H1 (cell line): ENCODE results near the gene IRF4. TPM values are rescaled to one million over a fixed set of nuclear protein-coding genes. Genes with fewer than 3 reads are reported as not detected.

Experiments
- CEBPB ChIP-seq: IDR thresholded peaks from 2 replicates; pipeline ENCODE4 v1.6.1; 2012; ENCODE audit warnings: low read depth, low read length
- HDAC6 ChIP-seq: IDR thresholded peaks from one replicate; pipeline ENCODE4 v1.7.1; 2012; ENCODE audit warnings: low read depth, mild to moderate bottlenecking, inconsistent platforms, low read length, moderate library complexity
- NRF1 ChIP-seq: IDR thresholded peaks from 2 replicates; pipeline ENCODE4 v1.6.1; 2011; ENCODE audit warnings: mild to moderate bottlenecking, low read depth, low read length, improper control_type of control experiment
- SIRT6 ChIP-seq: IDR thresholded peaks from one replicate; pipeline ENCODE4 v1.7.1; 2012; ENCODE audit warnings: low read length, inconsistent platforms
- TAF1 ChIP-seq: IDR thresholded peaks from 2 replicates; pipeline ENCODE4 v1.6.1; 2011; ENCODE audit warnings: mild to moderate bottlenecking, low read depth, low read length
- YY1 ChIP-seq: IDR thresholded peaks from 2 replicates; pipeline ENCODE4 v1.6.1; 2011; ENCODE audit warnings: low read depth, mild to moderate bottlenecking, low read length
- polyA plus RNA-seq, 7 experiments: library from polyadenylated mRNA; depleted of rRNA in 3 of 7; stranded (reverse) in 5 of 7; unstranded in 2 of 7; fragments of >200 nt in 5 of 7; fragments of 200-250 nt in 2 of 7; gene quantifications; 1 replicate in 5 of 7; 2 replicates in 1 of 7; 4 replicates in 1 of 7; pipeline versions ENCODE4 v1.2.1 to v1.2.3, GENCODE V29; 2011 to 2013; ENCODE audit warnings: missing spikeins in 2 of 7, mixed read lengths in 2 of 7
- total RNA-seq: library from RNA; stranded (reverse); fragmentation: NEBNext Ultra II Directional; extraction: Animal tissue kit (Norgen Biotek cat#: 25700); gene quantifications from 2 replicates; pipeline ENCODE4 v1.2.1, GENCODE V29; 2021
- TF ChIP-seq, protein P1 (sequence below): fragments of 300-600 bp; sonication (generic); IDR thresholded peaks from 2 replicates; pipeline ENCODE4 v1.7.1; 2012; ENCODE audit warnings: low read length, moderate library complexity, mild to moderate bottlenecking, inconsistent platforms; ENCODE audit not compliant: insufficient replicate concordance
- TF ChIP-seq, protein P2 (sequence below): IDR thresholded peaks from 2 replicates; pipeline ENCODE4 v1.6.1; 2012; ENCODE audit warnings: inconsistent platforms

The IRF4 gene
- total and polyA plus RNA-seq, 2 of the 8 experiments (the other 6 are each of a cell fraction or from before 2014, with no cell fraction given): 0.77 to 2.1 TPM

DNA sequence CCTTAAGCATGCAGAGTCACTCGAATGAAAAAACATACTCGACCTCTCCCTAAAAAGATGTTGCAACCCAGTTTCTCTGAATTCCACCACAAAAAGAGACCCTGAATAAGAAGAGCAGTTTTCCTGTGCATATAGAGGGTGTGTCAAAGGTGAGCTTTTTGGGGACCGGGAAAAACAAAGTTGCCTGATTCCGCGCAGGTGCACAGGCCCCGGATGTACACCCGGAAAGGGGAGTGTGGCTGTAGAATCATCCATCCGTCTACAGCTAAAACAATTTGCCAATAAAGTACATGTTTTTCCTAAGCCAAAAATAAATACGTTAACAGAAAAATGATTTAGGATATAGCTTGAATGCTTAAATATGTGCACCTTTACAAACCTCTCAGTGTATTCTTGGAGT lies 41.2 kb upstream of the IRF4 start (continued):
- TF ChIP-seq, protein P1, sequence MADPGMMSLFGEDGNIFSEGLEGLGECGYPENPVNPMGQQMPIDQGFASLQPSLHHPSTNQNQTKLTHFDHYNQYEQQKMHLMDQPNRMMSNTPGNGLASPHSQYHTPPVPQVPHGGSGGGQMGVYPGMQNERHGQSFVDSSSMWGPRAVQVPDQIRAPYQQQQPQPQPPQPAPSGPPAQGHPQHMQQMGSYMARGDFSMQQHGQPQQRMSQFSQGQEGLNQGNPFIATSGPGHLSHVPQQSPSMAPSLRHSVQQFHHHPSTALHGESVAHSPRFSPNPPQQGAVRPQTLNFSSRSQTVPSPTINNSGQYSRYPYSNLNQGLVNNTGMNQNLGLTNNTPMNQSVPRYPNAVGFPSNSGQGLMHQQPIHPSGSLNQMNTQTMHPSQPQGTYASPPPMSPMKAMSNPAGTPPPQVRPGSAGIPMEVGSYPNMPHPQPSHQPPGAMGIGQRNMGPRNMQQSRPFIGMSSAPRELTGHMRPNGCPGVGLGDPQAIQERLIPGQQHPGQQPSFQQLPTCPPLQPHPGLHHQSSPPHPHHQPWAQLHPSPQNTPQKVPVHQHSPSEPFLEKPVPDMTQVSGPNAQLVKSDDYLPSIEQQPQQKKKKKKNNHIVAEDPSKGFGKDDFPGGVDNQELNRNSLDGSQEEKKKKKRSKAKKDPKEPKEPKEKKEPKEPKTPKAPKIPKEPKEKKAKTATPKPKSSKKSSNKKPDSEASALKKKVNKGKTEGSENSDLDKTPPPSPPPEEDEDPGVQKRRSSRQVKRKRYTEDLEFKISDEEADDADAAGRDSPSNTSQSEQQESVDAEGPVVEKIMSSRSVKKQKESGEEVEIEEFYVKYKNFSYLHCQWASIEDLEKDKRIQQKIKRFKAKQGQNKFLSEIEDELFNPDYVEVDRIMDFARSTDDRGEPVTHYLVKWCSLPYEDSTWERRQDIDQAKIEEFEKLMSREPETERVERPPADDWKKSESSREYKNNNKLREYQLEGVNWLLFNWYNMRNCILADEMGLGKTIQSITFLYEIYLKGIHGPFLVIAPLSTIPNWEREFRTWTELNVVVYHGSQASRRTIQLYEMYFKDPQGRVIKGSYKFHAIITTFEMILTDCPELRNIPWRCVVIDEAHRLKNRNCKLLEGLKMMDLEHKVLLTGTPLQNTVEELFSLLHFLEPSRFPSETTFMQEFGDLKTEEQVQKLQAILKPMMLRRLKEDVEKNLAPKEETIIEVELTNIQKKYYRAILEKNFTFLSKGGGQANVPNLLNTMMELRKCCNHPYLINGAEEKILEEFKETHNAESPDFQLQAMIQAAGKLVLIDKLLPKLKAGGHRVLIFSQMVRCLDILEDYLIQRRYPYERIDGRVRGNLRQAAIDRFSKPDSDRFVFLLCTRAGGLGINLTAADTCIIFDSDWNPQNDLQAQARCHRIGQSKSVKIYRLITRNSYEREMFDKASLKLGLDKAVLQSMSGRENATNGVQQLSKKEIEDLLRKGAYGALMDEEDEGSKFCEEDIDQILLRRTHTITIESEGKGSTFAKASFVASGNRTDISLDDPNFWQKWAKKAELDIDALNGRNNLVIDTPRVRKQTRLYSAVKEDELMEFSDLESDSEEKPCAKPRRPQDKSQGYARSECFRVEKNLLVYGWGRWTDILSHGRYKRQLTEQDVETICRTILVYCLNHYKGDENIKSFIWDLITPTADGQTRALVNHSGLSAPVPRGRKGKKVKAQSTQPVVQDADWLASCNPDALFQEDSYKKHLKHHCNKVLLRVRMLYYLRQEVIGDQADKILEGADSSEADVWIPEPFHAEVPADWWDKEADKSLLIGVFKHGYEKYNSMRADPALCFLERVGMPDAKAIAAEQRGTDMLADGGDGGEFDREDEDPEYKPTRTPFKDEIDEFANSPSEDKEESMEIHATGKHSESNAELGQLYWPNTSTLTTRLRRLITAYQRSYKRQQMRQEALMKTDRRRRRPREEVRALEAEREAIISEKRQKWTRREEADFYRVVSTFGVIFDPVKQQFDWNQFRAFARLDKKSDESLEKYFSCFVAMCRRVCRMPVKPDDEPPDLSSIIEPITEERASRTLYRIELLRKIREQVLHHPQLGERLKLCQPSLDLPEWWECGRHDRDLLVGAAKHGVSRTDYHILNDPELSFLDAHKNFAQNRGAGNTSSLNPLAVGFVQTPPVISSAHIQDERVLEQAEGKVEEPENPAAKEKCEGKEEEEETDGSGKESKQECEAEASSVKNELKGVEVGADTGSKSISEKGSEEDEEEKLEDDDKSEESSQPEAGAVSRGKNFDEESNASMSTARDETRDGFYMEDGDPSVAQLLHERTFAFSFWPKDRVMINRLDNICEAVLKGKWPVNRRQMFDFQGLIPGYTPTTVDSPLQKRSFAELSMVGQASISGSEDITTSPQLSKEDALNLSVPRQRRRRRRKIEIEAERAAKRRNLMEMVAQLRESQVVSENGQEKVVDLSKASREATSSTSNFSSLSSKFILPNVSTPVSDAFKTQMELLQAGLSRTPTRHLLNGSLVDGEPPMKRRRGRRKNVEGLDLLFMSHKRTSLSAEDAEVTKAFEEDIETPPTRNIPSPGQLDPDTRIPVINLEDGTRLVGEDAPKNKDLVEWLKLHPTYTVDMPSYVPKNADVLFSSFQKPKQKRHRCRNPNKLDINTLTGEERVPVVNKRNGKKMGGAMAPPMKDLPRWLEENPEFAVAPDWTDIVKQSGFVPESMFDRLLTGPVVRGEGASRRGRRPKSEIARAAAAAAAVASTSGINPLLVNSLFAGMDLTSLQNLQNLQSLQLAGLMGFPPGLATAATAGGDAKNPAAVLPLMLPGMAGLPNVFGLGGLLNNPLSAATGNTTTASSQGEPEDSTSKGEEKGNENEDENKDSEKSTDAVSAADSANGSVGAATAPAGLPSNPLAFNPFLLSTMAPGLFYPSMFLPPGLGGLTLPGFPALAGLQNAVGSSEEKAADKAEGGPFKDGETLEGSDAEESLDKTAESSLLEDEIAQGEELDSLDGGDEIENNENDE: no peak
- TF ChIP-seq CEBPB: no peak
- TF ChIP-seq SIRT6: no peak
- TF ChIP-seq HDAC6: no peak
- no peak for TF ChIP-seq NRF1
- TF ChIP-seq YY1: no peak
- TF ChIP-seq, protein P2, sequence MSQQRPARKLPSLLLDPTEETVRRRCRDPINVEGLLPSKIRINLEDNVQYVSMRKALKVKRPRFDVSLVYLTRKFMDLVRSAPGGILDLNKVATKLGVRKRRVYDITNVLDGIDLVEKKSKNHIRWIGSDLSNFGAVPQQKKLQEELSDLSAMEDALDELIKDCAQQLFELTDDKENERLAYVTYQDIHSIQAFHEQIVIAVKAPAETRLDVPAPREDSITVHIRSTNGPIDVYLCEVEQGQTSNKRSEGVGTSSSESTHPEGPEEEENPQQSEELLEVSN: no peak
- TF ChIP-seq TAF1: no peak
